Measurements from ENCODE around the gene SMAD3.

DNA sequence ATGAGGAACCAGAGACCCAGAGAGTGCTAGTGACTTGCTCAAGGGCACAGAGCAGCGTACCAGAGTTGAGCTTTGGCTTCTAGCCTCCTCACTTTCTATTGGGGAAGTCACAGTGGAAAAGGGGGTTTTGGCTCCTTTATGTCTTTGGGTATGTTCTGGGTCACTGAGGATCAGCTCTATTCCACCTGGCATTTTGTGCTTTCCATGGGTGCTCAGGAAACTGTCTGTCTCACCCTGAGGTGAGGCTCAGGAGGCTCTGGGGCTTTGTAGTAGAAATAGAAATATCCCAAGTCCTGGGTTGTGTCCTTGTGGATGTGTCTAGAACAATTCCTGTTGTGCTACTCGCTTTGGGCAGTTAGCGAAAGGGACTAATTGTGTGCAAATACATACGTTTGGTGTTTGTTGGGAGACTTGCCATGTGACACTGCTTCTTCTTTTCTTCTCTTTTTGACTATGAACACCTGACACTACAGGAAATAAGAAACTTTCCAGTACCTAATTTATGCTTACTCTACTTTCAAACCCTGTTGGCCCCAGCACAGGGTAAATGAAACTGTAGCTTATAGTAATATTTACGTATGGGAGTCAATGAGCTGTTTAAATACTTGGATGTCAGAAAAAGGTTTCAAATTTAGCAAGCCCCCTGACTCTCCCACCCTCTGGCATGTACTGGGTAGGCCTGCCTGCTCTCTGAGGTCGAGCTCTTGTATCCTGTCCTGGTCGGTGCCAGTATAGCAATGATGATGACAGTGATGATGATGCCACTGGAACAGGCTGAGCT, 35.6 kb downstream of the SMAD3 start:
- TF ChIP-seq, protein P1, sequence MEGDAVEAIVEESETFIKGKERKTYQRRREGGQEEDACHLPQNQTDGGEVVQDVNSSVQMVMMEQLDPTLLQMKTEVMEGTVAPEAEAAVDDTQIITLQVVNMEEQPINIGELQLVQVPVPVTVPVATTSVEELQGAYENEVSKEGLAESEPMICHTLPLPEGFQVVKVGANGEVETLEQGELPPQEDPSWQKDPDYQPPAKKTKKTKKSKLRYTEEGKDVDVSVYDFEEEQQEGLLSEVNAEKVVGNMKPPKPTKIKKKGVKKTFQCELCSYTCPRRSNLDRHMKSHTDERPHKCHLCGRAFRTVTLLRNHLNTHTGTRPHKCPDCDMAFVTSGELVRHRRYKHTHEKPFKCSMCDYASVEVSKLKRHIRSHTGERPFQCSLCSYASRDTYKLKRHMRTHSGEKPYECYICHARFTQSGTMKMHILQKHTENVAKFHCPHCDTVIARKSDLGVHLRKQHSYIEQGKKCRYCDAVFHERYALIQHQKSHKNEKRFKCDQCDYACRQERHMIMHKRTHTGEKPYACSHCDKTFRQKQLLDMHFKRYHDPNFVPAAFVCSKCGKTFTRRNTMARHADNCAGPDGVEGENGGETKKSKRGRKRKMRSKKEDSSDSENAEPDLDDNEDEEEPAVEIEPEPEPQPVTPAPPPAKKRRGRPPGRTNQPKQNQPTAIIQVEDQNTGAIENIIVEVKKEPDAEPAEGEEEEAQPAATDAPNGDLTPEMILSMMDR (IDR thresholded peaks at IDR 0.05; ENCODE audit: control extremely low read depth in 1 of 3, insufficient read depth in 1 of 3, low read depth in 1 of 3, low read length in 3 of 3): no peak
- TF ChIP-seq, protein P2, sequence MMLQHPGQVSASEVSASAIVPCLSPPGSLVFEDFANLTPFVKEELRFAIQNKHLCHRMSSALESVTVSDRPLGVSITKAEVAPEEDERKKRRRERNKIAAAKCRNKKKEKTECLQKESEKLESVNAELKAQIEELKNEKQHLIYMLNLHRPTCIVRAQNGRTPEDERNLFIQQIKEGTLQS (IDR thresholded peaks at IDR 0.05; ENCODE audit: insufficient read depth, low read depth, low read length): no peak
- TF ChIP-seq TAF1 (IDR thresholded peaks at IDR 0.05; ENCODE audit: low read depth, low read length) (no peak), BRCA1 (IDR thresholded peaks at IDR 0.05; ENCODE audit: low read depth, low read length) (no peak), SIN3A (conservative IDR thresholded peaks at IDR 0.05 in 1 of 2, IDR thresholded peaks at IDR 0.05 in 1 of 2; ENCODE audit: low read depth in 1 of 2, low read length in 2 of 2) (no peak), POLR2A (IDR thresholded peaks at IDR 0.05; ENCODE audit: control extremely low read depth in 1 of 2, low read depth in 2 of 2, low read length in 2 of 2) (no peak), EP300 (IDR thresholded peaks at IDR 0.05; ENCODE audit: borderline replicate concordance in 1 of 2, low read depth in 2 of 2, low read length in 2 of 2) (no peak), CBX5 (IDR thresholded peaks at IDR 0.05; ENCODE audit: low read depth, low read length) (no peak), JUN (IDR thresholded peaks at IDR 0.05; ENCODE audit: low read depth, low read length) (no peak), TAF7 (optimal IDR thresholded peaks at IDR 0.05; ENCODE audit: borderline replicate concordance, low read depth, low read length) (no peak)
- TF ChIP-seq, protein P3, sequence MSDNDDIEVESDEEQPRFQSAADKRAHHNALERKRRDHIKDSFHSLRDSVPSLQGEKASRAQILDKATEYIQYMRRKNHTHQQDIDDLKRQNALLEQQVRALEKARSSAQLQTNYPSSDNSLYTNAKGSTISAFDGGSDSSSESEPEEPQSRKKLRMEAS (IDR thresholded peaks at IDR 0.05): no peak

Measured in H1 (cell line).